Adipocyte (in vitro differentiated cells): ENCODE data around the gene ABO.
"Not testable (repeated sequence)": the region's sequence is repeated elsewhere in the genome, so short reads cannot be mapped to it uniquely, and the experiment has no call there.

Experiments used
- DNase-seq: peaks from one replicate; pipeline ENCODE4 v3.0.0-alpha.2; 2015; ENCODE audit warnings: low read depth
- H3K27me3 ChIP-seq: replicated peaks from 2 replicates; pipeline ENCODE4 v1.7.0; 2013; ENCODE audit warnings: mild to moderate bottlenecking, low read length, moderate library complexity; ENCODE audit not compliant: control insufficient read depth, insufficient read depth
- H3K36me3 ChIP-seq: 2 replicates; pipeline ENCODE4 v1.7.0; 2013; ENCODE audit warnings: low read length, mild to moderate bottlenecking, moderate library complexity; ENCODE audit not compliant: control insufficient read depth, insufficient read depth, severe bottlenecking
- H3K4me1 ChIP-seq: 2 replicates; pipeline ENCODE4 v1.7.0; 2013; ENCODE audit warnings: mild to moderate bottlenecking, low read length, moderate library complexity; ENCODE audit not compliant: control insufficient read depth, insufficient read depth
- H3K4me3 ChIP-seq: 2 replicates; pipeline ENCODE4 v1.7.0; 2013; ENCODE audit warnings: mild to moderate bottlenecking, low read length, moderate library complexity
- H3K9ac ChIP-seq: 2 replicates; pipeline ENCODE4 v1.7.0; 2013; ENCODE audit warnings: mild to moderate bottlenecking, low read length, moderate library complexity
- H3K9me3 ChIP-seq: 2 replicates; pipeline ENCODE4 v1.7.0; 2013; ENCODE audit warnings: mild to moderate bottlenecking, low read length, moderate library complexity; ENCODE audit not compliant: control insufficient read depth

ABO gene

GRCh38 chr9:133285252-133285775 lies 10.3 kb upstream of the ABO start:
- no peaks in the 10 kb centered on the region for H3K36me3 ChIP-seq
- no peak overlapping the region for H3K4me3 ChIP-seq
- no peak overlapping the region for H3K9ac ChIP-seq
- peaks cover 21% of the 10 kb centered on the region for H3K9me3 ChIP-seq
- no peak for DNase-seq
- H3K27me3 ChIP-seq: peaks cover 18% of the 10 kb centered on the region
- H3K4me1 ChIP-seq: no peaks in the 10 kb centered on the region

GRCh38 chr9:133284362-133284761 lies 9.4 kb upstream of the ABO start:
- Histone ChIP-seq H3K36me3 (no peaks in the 10 kb centered on the region), H3K9ac (no peak overlapping the region), H3K4me1 (no peaks in the 10 kb centered on the region), H3K27me3 (peaks cover 27% of the 10 kb centered on the region), H3K9me3 (peaks cover 11% of the 10 kb centered on the region), H3K4me3 (no peak overlapping the region)
- DNase-seq: no peak

- not testable (repeated sequence) for H3K36me3 ChIP-seq, H3K4me3 ChIP-seq, H3K9me3 ChIP-seq, H3K9ac ChIP-seq, H3K4me1 ChIP-seq, DNase-seq
- peaks cover 36% of the 10 kb centered on the region for H3K27me3 ChIP-seq
Observed at GRCh38 chr9:133283255-133284032, 8.4 kb upstream of the ABO start.

GRCh38 chr9:133282464-133283238 lies 7.7 kb upstream of the ABO start:
- no peaks in the 10 kb centered on the region for H3K36me3 ChIP-seq
- H3K4me1 ChIP-seq: no peaks in the 10 kb centered on the region
- peaks cover 12% of the 10 kb centered on the region for H3K9me3 ChIP-seq
- H3K27me3 ChIP-seq: peaks cover 44% of the 10 kb centered on the region
- no peak overlapping the region for H3K9ac ChIP-seq
- H3K4me3 ChIP-seq: no peak overlapping the region
- DNase-seq: no peak

GRCh38 chr9:133280392-133280791 lies 5.4 kb upstream of the ABO start:
- DNase-seq: no peak
- no peaks in the 10 kb centered on the region for H3K4me1 ChIP-seq
- H3K36me3 ChIP-seq: no peaks in the 10 kb centered on the region
- peaks cover 54% of the 10 kb centered on the region for H3K27me3 ChIP-seq
- H3K9me3 ChIP-seq: peaks cover 14% of the 10 kb centered on the region
- H3K4me3 ChIP-seq: no peak overlapping the region
- no peak overlapping the region for H3K9ac ChIP-seq

GRCh38 chr9:133278161-133279114 lies 3.4 kb upstream of the ABO start:
- H3K4me1 ChIP-seq: no peaks in the 10 kb centered on the region
- no peak for DNase-seq
- H3K36me3 ChIP-seq: no peaks in the 10 kb centered on the region
- no peak overlapping the region for H3K9ac ChIP-seq
- peaks cover 60% of the 10 kb centered on the region for H3K27me3 ChIP-seq
- peaks cover 14% of the 10 kb centered on the region for H3K9me3 ChIP-seq
- H3K4me3 ChIP-seq: no peak overlapping the region

GRCh38 chr9:133277467-133277866 lies 2.5 kb upstream of the ABO start:
- Histone ChIP-seq H3K36me3 (no peaks in the 10 kb centered on the region), H3K4me1 (no peaks in the 10 kb centered on the region), H3K27me3 (peaks cover 66% of the 10 kb centered on the region), H3K4me3 (no peak overlapping the region), H3K9me3 (peaks cover 14% of the 10 kb centered on the region), H3K9ac (no peak overlapping the region)
- DNase-seq: no peak

GRCh38 chr9:133276923-133277322 lies 1.9 kb upstream of the ABO start:
- peaks cover 62% of the 10 kb centered on the region for H3K27me3 ChIP-seq
- no peaks in the 10 kb centered on the region for H3K36me3 ChIP-seq

GRCh38 chr9:133276001-133276884 lies 1.2 kb upstream of the ABO start:
- no peak for DNase-seq
- no peak overlapping the region for H3K9ac ChIP-seq
- H3K27me3 ChIP-seq: peaks cover 59% of the 10 kb centered on the region
- H3K36me3 ChIP-seq: no peaks in the 10 kb centered on the region
- H3K4me1 ChIP-seq: no peaks in the 10 kb centered on the region
- peaks cover 14% of the 10 kb centered on the region for H3K9me3 ChIP-seq
- H3K4me3 ChIP-seq: no peak overlapping the region

More at GRCh38 chr9:133276923-133277322, 1.9 kb upstream of the ABO start:
- Histone ChIP-seq H3K9ac (no peak overlapping the region), H3K4me1 (no peaks in the 10 kb centered on the region), H3K9me3 (peaks cover 14% of the 10 kb centered on the region), H3K4me3 (no peak overlapping the region)
- DNase-seq: no peak
